ENCODE results near the gene MPP7. TPM values are rescaled to one million over a fixed set of nuclear protein-coding genes. Genes with fewer than 3 reads are reported as not detected.

Gene MPP7
- polyA plus RNA-seq, 1 donor from 2014 or later: 6.1 TPM

GRCh38 chr10:28311104-28311503 is 8.2 kb upstream of the MPP7 start:
- Histone ChIP-seq H3K4me2 (ENCODE audit: low read length) (no peak overlapping the region), H3K9me2 (ENCODE audit: insufficient read depth, low read length) (no peaks in the 10 kb centered on the region), H3F3A (ENCODE audit: insufficient read depth, low read length, poor library complexity, severe bottlenecking) (no peaks in the 10 kb centered on the region), H4K20me1 (ENCODE audit: insufficient read depth) (no peaks in the 10 kb centered on the region), H3K4me3 (ENCODE audit: low read length) (no peak overlapping the region), H3K36me3 (ENCODE audit: insufficient read depth, low read length) (no peaks in the 10 kb centered on the region), H2AFZ (ENCODE audit: low read depth, low read length) (no peak overlapping the region), H3K9ac (ENCODE audit: low read length) (no peak overlapping the region), H3K9me3 (ENCODE audit: low read length) (no peaks in the 10 kb centered on the region), H3K27me3 (ENCODE audit: insufficient read depth, low read depth, low read length) (no peaks in the 10 kb centered on the region), H3K27ac (ENCODE audit: low read length) (no peak overlapping the region), H3K79me2 (replicated peaks; ENCODE audit: insufficient read depth, low read length) (no peaks in the 10 kb centered on the region)
- TF ChIP-seq RAD21 (conservative IDR thresholded peaks at IDR 0.05) (no peak), TAF1 (IDR thresholded peaks at IDR 0.05; ENCODE audit: low read depth) (no peak), POLR2AphosphoS5 (IDR thresholded peaks at IDR 0.05) (no peak), SMC3 (conservative IDR thresholded peaks at IDR 0.05; ENCODE audit: poor library complexity) (no peak), EZH2 (IDR thresholded peaks at IDR 0.05; ENCODE audit: borderline replicate concordance, insufficient read depth, low read length, poor library complexity, severe bottlenecking) (no peak), MXI1 (conservative IDR thresholded peaks at IDR 0.05; ENCODE audit: poor library complexity, severe bottlenecking) (no peak), REST (IDR thresholded peaks at IDR 0.05; ENCODE audit: borderline replicate concordance) (no peak), CTCF (IDR thresholded peaks at IDR 0.05; ENCODE audit: poor library complexity, severe bottlenecking) (no peak), EP300 (conservative IDR thresholded peaks at IDR 0.05; ENCODE audit: poor library complexity, severe bottlenecking) (no peak)

GRCh38 chr10:28307267-28307666 is 4.4 kb upstream of the MPP7 start:
- no peak overlapping the region for H3K27ac ChIP-seq (ENCODE audit: low read length)
- H3K27me3 ChIP-seq (ENCODE audit: insufficient read depth, low read depth, low read length): peaks cover 23% of the 10 kb centered on the region
- H2AFZ ChIP-seq (ENCODE audit: low read depth, low read length): no peak overlapping the region
- H3K4me3 ChIP-seq (ENCODE audit: low read length): no peak overlapping the region
- H3F3A ChIP-seq (ENCODE audit: insufficient read depth, low read length, poor library complexity, severe bottlenecking): no peaks in the 10 kb centered on the region
- no peak for TF ChIP-seq RAD21 (conservative IDR thresholded peaks at IDR 0.05)
- TF ChIP-seq POLR2AphosphoS5 (IDR thresholded peaks at IDR 0.05): no peak
- TF ChIP-seq TAF1 (IDR thresholded peaks at IDR 0.05; ENCODE audit: low read depth): no peak
- TF ChIP-seq EP300 (conservative IDR thresholded peaks at IDR 0.05; ENCODE audit: poor library complexity, severe bottlenecking): no peak
- TF ChIP-seq EZH2 (IDR thresholded peaks at IDR 0.05; ENCODE audit: borderline replicate concordance, insufficient read depth, low read length, poor library complexity, severe bottlenecking): no peak
- TF ChIP-seq REST (IDR thresholded peaks at IDR 0.05; ENCODE audit: borderline replicate concordance): no peak
- TF ChIP-seq SMC3 (conservative IDR thresholded peaks at IDR 0.05; ENCODE audit: poor library complexity): no peak
- no peak for TF ChIP-seq MXI1 (conservative IDR thresholded peaks at IDR 0.05; ENCODE audit: poor library complexity, severe bottlenecking)
- TF ChIP-seq CTCF (IDR thresholded peaks at IDR 0.05; ENCODE audit: poor library complexity, severe bottlenecking): no peak
- no peaks in the 10 kb centered on the region for H4K20me1 ChIP-seq (ENCODE audit: insufficient read depth)
- no peaks in the 10 kb centered on the region for H3K9me2 ChIP-seq (ENCODE audit: insufficient read depth, low read length)
- no peaks in the 10 kb centered on the region for H3K9me3 ChIP-seq (ENCODE audit: low read length)
- no peaks in the 10 kb centered on the region for H3K79me2 ChIP-seq (replicated peaks; ENCODE audit: insufficient read depth, low read length)
- no peaks in the 10 kb centered on the region for H3K36me3 ChIP-seq (ENCODE audit: insufficient read depth, low read length)
- no peak overlapping the region for H3K4me2 ChIP-seq (ENCODE audit: low read length)
- H3K9ac ChIP-seq (ENCODE audit: low read length): no peak overlapping the region
